Activated CD8-positive, alpha-beta T cell treated with anti-CD3 and anti-CD28 coated beads for 36 hours (primary cell): ENCODE results near the gene WFDC1. TPM values are rescaled to one million over a fixed set of nuclear protein-coding genes. Genes with fewer than 3 reads are reported as not detected.

ENCODE experiments used
- ATAC-seq: fragments of 200-7000 bp; cut with Tn5 transposase; one replicate; pipeline ENCODE4 v1.10.0; 2021; ENCODE audit warnings: mild to moderate bottlenecking, moderate library complexity
- CTCF ChIA-PET: fragments of 350-600 bp; sonication (Branson Sonifier 250); formaldehyde crosslinking; loops from one replicate; lab custom pipeline; 2021; ENCODE audit warnings: antibody characterized with exemption; lab: Charles Lee
- POLR2A ChIA-PET: fragments of 350-600 bp; sonication (Branson Sonifier 250); formaldehyde crosslinking; loops from one replicate; lab custom pipeline; 2021; ENCODE audit warnings: antibody characterized with exemption; lab: Charles Lee
- DNase-seq: peaks from one replicate; pipeline ENCODE4 v3.0.0-alpha.2; 2020
- H3K27ac Mint-ChIP-seq: one replicate; pipeline ENCODE4 v1.8.0; 2021; ENCODE audit warnings: mild to moderate bottlenecking, mixed read lengths
- H3K27me3 Mint-ChIP-seq: one replicate; pipeline ENCODE4 v1.8.0; 2021; ENCODE audit warnings: mixed read lengths
- H3K36me3 Mint-ChIP-seq: one replicate; pipeline ENCODE4 v1.8.0; 2021; ENCODE audit warnings: low read depth, mixed read lengths
- H3K4me1 Mint-ChIP-seq: one replicate; pipeline ENCODE4 v1.8.0; 2021; ENCODE audit warnings: low read depth, mixed read lengths
- H3K4me3 Mint-ChIP-seq: one replicate; pipeline ENCODE4 v1.8.0; 2021; ENCODE audit warnings: mild to moderate bottlenecking, moderate library complexity, mixed read lengths
- H3K9me3 Mint-ChIP-seq: one replicate; pipeline ENCODE4 v1.8.0; 2021; ENCODE audit warnings: mixed read lengths
- CTCF ChIP-seq: fragments of 200-600 bp; IDR thresholded peaks from one replicate; pipeline ENCODE4 v1.8.0; 2022; ENCODE audit warnings: antibody characterized with exemption, mild to moderate bottlenecking
- intact Hi-C: fragments of 100-400 bp; cut with micrococcal nuclease; formaldehyde crosslinking; loops from one replicate; pipeline ENCODE4 v1.10.0; 2022
- total RNA-seq, 2 experiments: library from RNA; stranded (reverse); gene quantifications; one replicate each; pipeline ENCODE4 v1.2.3, GENCODE V29; 2021

WFDC1 gene
- total RNA-seq, 2 experiments from 2014 or later: not detected

DNA sequence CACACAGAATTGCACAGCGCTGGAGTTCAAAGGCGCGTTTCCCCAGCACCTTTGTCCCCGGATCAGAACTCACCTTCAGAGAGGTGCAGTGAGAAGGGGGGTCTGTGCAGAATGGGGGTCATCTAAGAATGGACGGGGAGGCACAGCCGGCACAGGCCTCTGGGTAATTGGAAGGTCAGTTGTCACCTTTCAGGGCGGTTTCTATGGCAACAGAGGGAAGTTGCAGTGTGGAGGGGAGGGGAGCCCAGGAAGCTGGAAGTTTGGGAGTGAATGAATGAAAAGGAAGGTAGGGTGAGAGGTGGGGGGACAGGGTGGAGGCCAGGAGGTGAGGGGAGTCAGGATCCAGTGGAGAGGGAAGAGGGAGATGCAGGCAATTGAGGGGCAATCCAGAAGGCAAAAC lies 42.5 kb upstream of the WFDC1 start:
- ChIA-PET CTCF (no interaction called here), POLR2A (no interaction called here)
- H3K9me3 Mint-ChIP-seq: no peaks in the 10 kb centered on the region
- no peak overlapping the region for H3K27ac Mint-ChIP-seq
- no peak for DNase-seq
- no peak for TF ChIP-seq CTCF
- H3K27me3 Mint-ChIP-seq: peaks cover 21% of the 10 kb centered on the region
- no peak for ATAC-seq
- no peaks in the 10 kb centered on the region for H3K4me1 Mint-ChIP-seq
- H3K4me3 Mint-ChIP-seq: no peak overlapping the region
- H3K36me3 Mint-ChIP-seq: no peaks in the 10 kb centered on the region
- intact Hi-C loops: no loop called here

DNA sequence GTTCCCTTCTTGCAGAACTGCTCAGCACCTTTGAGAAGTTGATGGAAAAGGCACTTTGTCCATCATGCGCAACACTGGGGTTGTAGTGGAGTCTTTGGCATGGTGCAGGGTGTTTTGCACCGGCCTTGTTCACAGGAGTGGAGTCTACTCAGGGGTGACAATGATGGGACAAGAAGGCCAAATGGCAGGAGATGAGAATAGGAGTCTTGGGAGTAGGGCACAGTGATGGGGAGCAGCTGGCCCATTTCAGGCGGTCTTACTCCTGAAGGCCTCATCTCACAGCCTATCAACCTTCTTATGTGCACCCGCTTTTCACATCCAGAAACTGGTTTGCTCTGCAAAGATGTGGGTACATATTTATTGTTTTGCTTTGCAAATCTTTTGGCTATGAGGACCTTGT lies 41.5 kb upstream of the WFDC1 start:
- POLR2A ChIA-PET: no interaction called here
- Mint-ChIP-seq H3K9me3 (no peaks in the 10 kb centered on the region), H3K4me1 (no peaks in the 10 kb centered on the region), H3K36me3 (no peaks in the 10 kb centered on the region), H3K27me3 (peaks cover 21% of the 10 kb centered on the region), H3K27ac (no peak overlapping the region), H3K4me3 (no peak overlapping the region)
- TF ChIP-seq CTCF: no peak
- intact Hi-C loops: no loop called here
- ATAC-seq (no peak), DNase-seq (no peak)
- CTCF ChIA-PET: no interaction called here

- ChIA-PET POLR2A (no interaction called here), CTCF (no interaction called here)
- Mint-ChIP-seq H3K4me1 (no peaks in the 10 kb centered on the region), H3K9me3 (no peaks in the 10 kb centered on the region), H3K4me3 (no peak overlapping the region), H3K36me3 (no peaks in the 10 kb centered on the region), H3K27me3 (peaks cover 21% of the 10 kb centered on the region), H3K27ac (no peak overlapping the region)
- DNase-seq (no peak), ATAC-seq (no peak)
- no peak for TF ChIP-seq CTCF
- intact Hi-C loops: no loop called here
Measured at GRCh38 chr16:84254062-84254461, 40.6 kb upstream of the WFDC1 start.

DNA sequence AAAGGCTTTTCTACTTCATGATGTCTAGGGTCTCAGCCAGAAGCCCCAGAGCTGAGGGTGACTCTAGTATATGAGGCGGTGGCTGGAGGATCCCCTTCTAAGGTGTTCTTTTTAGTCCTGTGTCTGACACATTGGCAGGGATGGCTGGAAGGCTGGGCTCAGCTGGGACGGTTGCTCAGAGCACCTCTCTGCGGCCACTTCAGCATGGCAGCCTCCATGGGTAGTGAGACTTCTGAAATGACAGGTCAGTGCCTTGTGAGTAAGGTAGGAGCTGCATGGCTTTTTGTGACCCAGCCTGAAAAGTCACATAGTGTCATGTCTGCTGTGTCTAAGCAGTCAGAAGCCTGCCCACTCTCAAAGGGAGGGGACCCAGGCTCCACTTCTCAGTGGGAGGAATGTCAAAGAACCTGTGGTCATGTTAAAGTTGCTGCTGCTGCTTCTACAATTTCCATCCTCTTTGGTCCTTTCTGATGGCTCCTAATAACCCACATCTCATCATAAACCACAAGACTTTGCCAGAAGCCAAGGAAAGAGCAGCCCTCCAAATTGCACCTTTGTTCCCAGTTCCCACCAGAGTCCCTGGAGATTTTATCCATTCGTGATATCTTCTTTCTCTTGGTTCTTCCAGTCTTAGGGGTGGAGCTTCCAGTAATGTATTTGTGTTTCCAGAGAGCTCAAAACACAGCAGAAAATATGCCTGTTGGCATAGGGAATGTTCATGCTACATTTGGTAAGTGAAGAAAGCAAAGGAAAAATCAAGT lies 39.4 kb upstream of the WFDC1 start:
- peaks cover 24% of the 10 kb centered on the region for H3K27me3 Mint-ChIP-seq
- ChIA-PET POLR2A (no interaction called here), CTCF (interaction anchor here (1.9 kb wide), 2 partner anchors 22 to 25 kb away, joined by 4 to 7 read pairs; no protein-coding TSS in a partner anchor)
- no peak for TF ChIP-seq CTCF
- H3K27ac Mint-ChIP-seq: no peak overlapping the region
- ATAC-seq: no peak
- DNase-seq: no peak
- no peaks in the 10 kb centered on the region for H3K36me3 Mint-ChIP-seq
- no peak overlapping the region for H3K4me3 Mint-ChIP-seq
- no peaks in the 10 kb centered on the region for H3K4me1 Mint-ChIP-seq
- intact Hi-C loops: no loop called here
- no peaks in the 10 kb centered on the region for H3K9me3 Mint-ChIP-seq

DNA sequence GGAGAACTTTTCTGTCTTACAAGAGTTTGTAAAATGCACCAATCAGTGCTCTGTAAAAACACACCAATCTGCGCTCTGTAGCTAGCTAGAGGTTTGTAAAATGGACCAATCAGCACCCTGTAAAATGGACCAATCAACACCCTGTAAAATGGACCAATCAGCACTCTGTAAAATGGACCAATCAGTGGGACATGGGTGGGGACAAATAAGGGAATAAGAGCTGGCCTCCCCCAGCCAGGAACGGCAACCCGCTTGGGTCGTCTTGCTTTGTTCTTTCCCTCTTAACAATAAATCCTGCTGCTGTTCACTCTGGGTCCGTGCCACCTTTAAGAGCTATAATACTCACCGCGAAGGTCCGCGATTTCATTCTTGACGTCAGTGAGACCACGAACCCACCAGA lies 36.4 kb upstream of the WFDC1 start:
- no peak for TF ChIP-seq CTCF
- ATAC-seq (no peak), DNase-seq (no peak)
- Mint-ChIP-seq H3K4me3 (no peak overlapping the region), H3K4me1 (no peaks in the 10 kb centered on the region), H3K27ac (no peak overlapping the region), H3K36me3 (no peaks in the 10 kb centered on the region), H3K9me3 (no peaks in the 10 kb centered on the region), H3K27me3 (peaks cover 15% of the 10 kb centered on the region)
- CTCF ChIA-PET: no interaction called here
- POLR2A ChIA-PET: interaction anchor here (0.8 kb wide), 1 partner anchor 125 kb away, joined by 3 read pairs; no protein-coding TSS in a partner anchor
- intact Hi-C loops: no loop called here
